MM.1S (cell line): ENCODE results near the gene MLC1.

Source experiments
- DNase-seq: peaks from one replicate; pipeline ENCODE4 v3.0.0-alpha.2; 2015
- H2AFZ ChIP-seq: fragments of 300-600 bp; sonication (generic); 2 replicates; pipeline ENCODE4 v1.6.0; 2016; ENCODE audit warnings: antibody characterized with exemption, low read length
- H3F3A ChIP-seq: fragments of 300-600 bp; sonication (generic); 2 replicates; pipeline ENCODE4 v1.6.1; 2016; ENCODE audit warnings: mild to moderate bottlenecking, antibody characterized with exemption, low read length, moderate library complexity, mixed read lengths; ENCODE audit not compliant: insufficient read depth
- H3K27ac ChIP-seq: fragments of 300-600 bp; sonication (generic); 2 replicates; pipeline ENCODE4 v1.5.1; 2016; ENCODE audit warnings: mild to moderate bottlenecking, low read length
- H3K27me3 ChIP-seq: fragments of 300-600 bp; sonication (generic); replicated peaks from 2 replicates; pipeline ENCODE4 v1.6.0; 2016; ENCODE audit warnings: low read length; ENCODE audit not compliant: insufficient read depth
- H3K36me3 ChIP-seq: fragments of 300-600 bp; sonication (generic); replicated peaks from 2 replicates; pipeline ENCODE4 v1.6.1; 2016; ENCODE audit warnings: mild to moderate bottlenecking, low read length, mixed read lengths; ENCODE audit not compliant: insufficient read depth
- H3K4me1 ChIP-seq: fragments of 300-600 bp; sonication (generic); 2 replicates; pipeline ENCODE4 v1.6.1; 2016; ENCODE audit warnings: low read length, mixed read lengths
- H3K4me2 ChIP-seq: fragments of 300-600 bp; sonication (generic); 2 replicates; pipeline ENCODE4 v1.6.0; 2016; ENCODE audit warnings: low read depth, low read length
- H3K4me3 ChIP-seq: fragments of 300-600 bp; sonication (generic); 2 replicates; pipeline ENCODE4 v1.5.1; 2016; ENCODE audit warnings: low read length, mixed read lengths
- H3K79me2 ChIP-seq: fragments of 300-600 bp; sonication (generic); 2 replicates; pipeline ENCODE4 v1.6.1; 2016; ENCODE audit warnings: mixed run types, low read length, mixed read lengths
- H3K9ac ChIP-seq: fragments of 300-600 bp; sonication (generic); 2 replicates; pipeline ENCODE4 v1.6.1; 2016; ENCODE audit warnings: low read length, mixed read lengths
- H3K9me2 ChIP-seq: fragments of 300-600 bp; sonication (generic); replicated peaks from 2 replicates; pipeline ENCODE4 v1.6.1; 2016; ENCODE audit warnings: mild to moderate bottlenecking, low read length, mixed read lengths; ENCODE audit not compliant: insufficient read depth
- H3K9me3 ChIP-seq: fragments of 300-600 bp; sonication (generic); replicated peaks from 2 replicates; pipeline ENCODE4 v1.6.1; 2016; ENCODE audit warnings: mild to moderate bottlenecking, low read length, mixed read lengths; ENCODE audit not compliant: insufficient read depth
- H4K20me1 ChIP-seq: fragments of 300-600 bp; sonication (generic); 2 replicates; pipeline ENCODE4 v1.6.1; 2016; ENCODE audit warnings: mild to moderate bottlenecking, low read length, moderate library complexity, mixed read lengths; ENCODE audit not compliant: insufficient read depth
- EZH2 ChIP-seq: fragments of 300-600 bp; sonication (generic); optimal IDR thresholded peaks from 2 replicates; pipeline ENCODE3; 2017; ENCODE audit warnings: low read depth, mild to moderate bottlenecking, antibody characterized with exemption, low read length, mixed read lengths
- EZH2phosphoT487 ChIP-seq: fragments of 300-600 bp; sonication (generic); IDR thresholded peaks from 2 replicates; pipeline ENCODE4 v1.6.1; 2018; ENCODE audit warnings: antibody characterized with exemption, low read length
- TF ChIP-seq, protein P1 (sequence below): fragments of 300-600 bp; sonication (generic); IDR thresholded peaks from 2 replicates; pipeline ENCODE4 v1.5.1; 2016; ENCODE audit warnings: antibody characterized with exemption, low read length, mixed read lengths

MLC1 gene

DNA sequence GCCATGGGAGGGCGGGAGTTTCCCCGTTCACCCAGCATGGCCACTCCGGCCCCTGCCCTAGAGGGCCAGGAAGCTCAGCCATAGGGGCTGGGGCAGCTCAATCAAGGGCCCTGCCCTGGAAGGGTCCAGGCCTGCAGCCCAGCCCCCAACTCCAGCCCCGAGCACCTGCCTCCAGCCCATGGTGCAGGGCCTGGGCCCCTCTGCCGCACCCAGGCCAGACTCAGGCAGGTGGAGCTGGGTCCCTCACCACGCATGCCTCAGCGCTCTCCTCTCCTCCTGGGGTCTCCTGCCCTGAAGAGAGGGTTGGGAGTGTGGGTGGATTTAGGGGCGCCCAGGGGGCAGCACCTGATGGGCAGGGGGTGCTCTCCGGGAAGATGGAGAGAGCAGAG lies 13.1 kb downstream of the MLC1 start:
- TF ChIP-seq, protein P1, sequence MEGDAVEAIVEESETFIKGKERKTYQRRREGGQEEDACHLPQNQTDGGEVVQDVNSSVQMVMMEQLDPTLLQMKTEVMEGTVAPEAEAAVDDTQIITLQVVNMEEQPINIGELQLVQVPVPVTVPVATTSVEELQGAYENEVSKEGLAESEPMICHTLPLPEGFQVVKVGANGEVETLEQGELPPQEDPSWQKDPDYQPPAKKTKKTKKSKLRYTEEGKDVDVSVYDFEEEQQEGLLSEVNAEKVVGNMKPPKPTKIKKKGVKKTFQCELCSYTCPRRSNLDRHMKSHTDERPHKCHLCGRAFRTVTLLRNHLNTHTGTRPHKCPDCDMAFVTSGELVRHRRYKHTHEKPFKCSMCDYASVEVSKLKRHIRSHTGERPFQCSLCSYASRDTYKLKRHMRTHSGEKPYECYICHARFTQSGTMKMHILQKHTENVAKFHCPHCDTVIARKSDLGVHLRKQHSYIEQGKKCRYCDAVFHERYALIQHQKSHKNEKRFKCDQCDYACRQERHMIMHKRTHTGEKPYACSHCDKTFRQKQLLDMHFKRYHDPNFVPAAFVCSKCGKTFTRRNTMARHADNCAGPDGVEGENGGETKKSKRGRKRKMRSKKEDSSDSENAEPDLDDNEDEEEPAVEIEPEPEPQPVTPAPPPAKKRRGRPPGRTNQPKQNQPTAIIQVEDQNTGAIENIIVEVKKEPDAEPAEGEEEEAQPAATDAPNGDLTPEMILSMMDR: no peak
- TF ChIP-seq EZH2phosphoT487 (no peak), EZH2 (no peak)
- H3K9me2 ChIP-seq: no peaks in the 10 kb centered on the region
- H3K27me3 ChIP-seq: peaks cover 62% of the 10 kb centered on the region

DNA sequence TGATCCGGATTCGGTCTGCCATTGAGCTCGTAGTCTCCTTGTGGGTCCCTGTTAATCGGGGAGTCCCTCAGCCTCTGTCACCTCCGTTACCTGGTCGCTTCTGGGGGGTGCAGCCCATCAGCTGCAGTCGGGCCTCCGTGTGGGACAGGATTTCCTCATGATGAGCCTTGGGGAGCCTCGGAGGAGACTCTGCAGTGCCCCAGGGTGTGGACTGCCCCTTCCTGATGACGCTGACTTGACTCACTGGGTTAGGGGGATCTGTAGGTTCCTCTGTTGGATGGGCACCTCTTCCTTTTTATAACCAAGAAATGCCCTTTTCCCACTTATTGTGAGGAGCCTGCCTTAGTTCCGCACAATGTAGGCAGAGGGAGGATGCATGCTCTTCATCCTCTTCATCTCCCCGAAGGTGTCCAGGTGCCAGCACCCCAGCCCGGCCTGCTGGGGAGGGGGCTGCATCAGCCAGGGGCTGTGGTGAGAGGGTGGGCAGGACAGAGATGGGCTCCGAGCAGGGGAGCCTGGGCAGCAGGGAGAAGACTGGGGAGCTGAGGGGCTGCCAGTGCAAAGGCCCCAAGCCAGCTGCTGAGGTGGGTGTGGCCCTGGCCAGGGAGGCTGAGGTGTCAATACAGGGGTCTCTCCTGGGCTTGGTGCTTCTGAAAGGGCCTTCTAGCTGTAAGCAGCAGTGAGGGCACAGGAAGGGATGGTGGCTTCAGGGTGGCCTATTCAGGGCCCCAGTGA lies 13.6 kb downstream of the MLC1 start:
- Histone ChIP-seq H3K4me3 (no peak overlapping the region), H3K36me3 (no peaks in the 10 kb centered on the region), H3F3A (no peaks in the 10 kb centered on the region), H3K9me3 (no peaks in the 10 kb centered on the region), H3K9me2 (no peaks in the 10 kb centered on the region), H3K27ac (no peak overlapping the region), H3K9ac (no peak overlapping the region), H3K4me1 (no peaks in the 10 kb centered on the region), H3K27me3 (peaks cover 62% of the 10 kb centered on the region), H3K79me2 (no peaks in the 10 kb centered on the region), H4K20me1 (no peaks in the 10 kb centered on the region), H2AFZ (no peak overlapping the region), H3K4me2 (no peak overlapping the region)
- TF ChIP-seq EZH2phosphoT487 (no peak), EZH2 (no peak)
- TF ChIP-seq, protein P1: no peak
- no peak for DNase-seq

More for the DNA sequence above, 13.1 kb downstream of the MLC1 start:
- no peak overlapping the region for H2AFZ ChIP-seq
- no peaks in the 10 kb centered on the region for H3K79me2 ChIP-seq
- H3K27ac ChIP-seq: no peak overlapping the region
- no peaks in the 10 kb centered on the region for H3K36me3 ChIP-seq
- no peak for DNase-seq
- H4K20me1 ChIP-seq: no peaks in the 10 kb centered on the region
- H3K4me3 ChIP-seq: no peak overlapping the region
- H3K9me3 ChIP-seq: no peaks in the 10 kb centered on the region
- no peaks in the 10 kb centered on the region for H3K4me1 ChIP-seq
- H3K4me2 ChIP-seq: no peak overlapping the region
- H3K9ac ChIP-seq: no peak overlapping the region
- H3F3A ChIP-seq: no peaks in the 10 kb centered on the region

DNA sequence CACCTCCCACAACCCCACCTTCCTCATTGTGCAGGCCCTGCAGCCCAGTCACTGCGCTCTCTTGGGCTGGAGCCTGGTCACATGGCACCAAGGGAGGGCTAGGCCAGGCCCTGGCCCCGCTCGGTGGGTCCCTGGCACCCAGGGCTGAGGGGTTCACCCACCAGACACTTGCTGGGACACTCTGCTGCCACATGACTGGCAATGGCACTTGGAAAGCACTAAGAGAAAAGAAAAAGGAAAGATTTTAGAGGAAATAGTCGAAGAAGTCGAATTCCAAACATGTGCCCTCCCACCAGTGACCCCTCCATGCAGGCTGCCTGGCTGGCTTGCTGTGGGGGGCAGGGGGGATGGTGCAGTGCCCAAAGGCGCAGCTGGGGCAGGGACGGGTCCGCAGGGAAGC lies 14.9 kb downstream of the MLC1 start:
- H3K27me3 ChIP-seq: peaks cover 62% of the 10 kb centered on the region
- H3K27ac ChIP-seq: no peak overlapping the region
- no peaks in the 10 kb centered on the region for H3K9me3 ChIP-seq
- TF ChIP-seq, protein P1: no peak
- no peak for TF ChIP-seq EZH2phosphoT487
- no peak for TF ChIP-seq EZH2
- no peaks in the 10 kb centered on the region for H3F3A ChIP-seq
- no peaks in the 10 kb centered on the region for H4K20me1 ChIP-seq
- no peak overlapping the region for H3K4me3 ChIP-seq
- no peak overlapping the region for H3K4me2 ChIP-seq
- no peak overlapping the region for H2AFZ ChIP-seq
- H3K9ac ChIP-seq: no peak overlapping the region
- H3K79me2 ChIP-seq: no peaks in the 10 kb centered on the region
- no peaks in the 10 kb centered on the region for H3K4me1 ChIP-seq
- no peak for DNase-seq
- no peaks in the 10 kb centered on the region for H3K9me2 ChIP-seq
- no peaks in the 10 kb centered on the region for H3K36me3 ChIP-seq
